Stromal cell of bone marrow (primary cell): Measurements from ENCODE around the gene CCDC70.

Source experiments
- DNase-seq: peaks from one replicate; pipeline ENCODE4 v3.0.0-alpha.2; 2012; ENCODE audit warnings: low read depth

CCDC70 gene

GRCh38 chr13:51829568-51829899 is 32.2 kb upstream of the CCDC70 start:
- DNase-seq = no peak

- no peak for DNase-seq
These were observed 30.2 kb upstream of the CCDC70 start for GRCh38 chr13:51831519-51831918.

GRCh38 chr13:51832471-51833152 is 29.2 kb upstream of the CCDC70 start:
- no peak for DNase-seq

GRCh38 chr13:51833980-51834379 is 27.8 kb upstream of the CCDC70 start:
- DNase-seq = no peak

GRCh38 chr13:51834581-51835171 is 27.1 kb upstream of the CCDC70 start:
- DNase-seq = no peak

- DNase-seq = no peak
These were observed 24.8 kb upstream of the CCDC70 start for GRCh38 chr13:51837016-51837415.

- peak; percentile 71 for DNase-seq
These were observed 23.4 kb upstream of the CCDC70 start for GRCh38 chr13:51838240-51838846.

- no peak for DNase-seq
These were observed 21.8 kb upstream of the CCDC70 start for GRCh38 chr13:51839711-51840540.

- no peak for DNase-seq
These were observed 20.9 kb upstream of the CCDC70 start for GRCh38 chr13:51840917-51841316.

- no peak for DNase-seq
These were observed 20.0 kb upstream of the CCDC70 start for GRCh38 chr13:51841732-51842131.

- DNase-seq = no peak
These were observed 18.2 kb upstream of the CCDC70 start for GRCh38 chr13:51843529-51843928.

GRCh38 chr13:51844862-51845573 is 16.8 kb upstream of the CCDC70 start, which contains the start of gene TMEM272:
Gene TMEM272, minus strand, starts transcription at chr13:51845177. Its CDS starts 6,647 bp downstream, at chr13:51838530.
- DNase-seq = no peak

- no peak for DNase-seq
These were observed 16.0 kb upstream of the CCDC70 start for GRCh38 chr13:51845574-51846318.

GRCh38 chr13:51846756-51847155 is 15.0 kb upstream of the CCDC70 start:
- DNase-seq = no peak

GRCh38 chr13:51848674-51849073 is 13.1 kb upstream of the CCDC70 start:
- DNase-seq = no peak

- no peak for DNase-seq
These were observed 12.3 kb upstream of the CCDC70 start for GRCh38 chr13:51849145-51850101.

GRCh38 chr13:51856027-51856736 is 5.6 kb upstream of the CCDC70 start:
- no peak for DNase-seq

- no peak for DNase-seq
These were observed 4.8 kb upstream of the CCDC70 start for GRCh38 chr13:51856998-51857397.

- DNase-seq = no peak
These were observed 3.1 kb upstream of the CCDC70 start for GRCh38 chr13:51858433-51859247.
